SIG-M5 treated with dmso at 0.1 percent for 504 hours (cell line): ENCODE data around the gene RAP1GAP2.
A peak's percentile ranks its signal among the peaks of the same experiment; 100 is the strongest.

Experiments
- DNase-seq: peaks from one replicate; lab custom pipeline; 2025; ENCODE audit not compliant: unreplicated experiment; lab: John Stamatoyannopoulos, UW

RAP1GAP2 gene

GRCh38 chr17:2940352-2940751 is 144.1 kb downstream of the RAP1GAP2 start:
- DNase-seq, result no peak

- peak; percentile 82 for DNase-seq
Observed at GRCh38 chr17:2943981-2944380, 147.7 kb downstream of the RAP1GAP2 start.

- no peak for DNase-seq
Observed at GRCh38 chr17:2945299-2945698, 149.1 kb downstream of the RAP1GAP2 start.

GRCh38 chr17:2946144-2946543 is 149.9 kb downstream of the RAP1GAP2 start:
- DNase-seq, result no peak

- no peak for DNase-seq
Observed at GRCh38 chr17:2947588-2947950, 151.3 kb downstream of the RAP1GAP2 start.

- no peak for DNase-seq
Observed at GRCh38 chr17:2947996-2948550, 151.8 kb downstream of the RAP1GAP2 start.

- DNase-seq, result no peak
Observed at GRCh38 chr17:2948721-2949468, 152.7 kb downstream of the RAP1GAP2 start.

GRCh38 chr17:2949469-2950044 is 153.3 kb downstream of the RAP1GAP2 start:
- DNase-seq, result no peak

GRCh38 chr17:2950846-2951245 is 154.6 kb downstream of the RAP1GAP2 start:
- DNase-seq, result no peak

GRCh38 chr17:2952174-2952845 is 156.1 kb downstream of the RAP1GAP2 start:
- DNase-seq, result no peak

- peak; percentile 67 for DNase-seq
Observed at GRCh38 chr17:2954898-2955445, 158.7 kb downstream of the RAP1GAP2 start.

GRCh38 chr17:2955931-2956582 is 159.8 kb downstream of the RAP1GAP2 start:
- DNase-seq, result no peak

- no peak for DNase-seq
Observed at GRCh38 chr17:2957631-2958286, 161.5 kb downstream of the RAP1GAP2 start.

- DNase-seq, result no peak
Observed at GRCh38 chr17:2958706-2959222, 162.5 kb downstream of the RAP1GAP2 start.

GRCh38 chr17:2959371-2960130 is 163.3 kb downstream of the RAP1GAP2 start:
- DNase-seq, result no peak

GRCh38 chr17:2961446-2961845 is 165.2 kb downstream of the RAP1GAP2 start:
- no peak for DNase-seq

- DNase-seq, result no peak
Observed at GRCh38 chr17:2962236-2962635, 166.0 kb downstream of the RAP1GAP2 start.

GRCh38 chr17:2962729-2963128 is 166.5 kb downstream of the RAP1GAP2 start:
- no peak for DNase-seq

GRCh38 chr17:2963332-2964027 is 167.2 kb downstream of the RAP1GAP2 start:
- no peak for DNase-seq
